GM19035 (cell line): ENCODE results near the gene CENPH.
"Not testable (repeated sequence)": the region's sequence is repeated elsewhere in the genome, so short reads cannot be mapped to it uniquely, and the experiment has no call there.

ENCODE experiments used
- ATAC-seq: cut with Tn5 transposase; IDR thresholded peaks from one replicate; pipeline ENCODE4 v1.9.1; 2021; ENCODE audit not compliant: unreplicated experiment

CENPH gene

DNA sequence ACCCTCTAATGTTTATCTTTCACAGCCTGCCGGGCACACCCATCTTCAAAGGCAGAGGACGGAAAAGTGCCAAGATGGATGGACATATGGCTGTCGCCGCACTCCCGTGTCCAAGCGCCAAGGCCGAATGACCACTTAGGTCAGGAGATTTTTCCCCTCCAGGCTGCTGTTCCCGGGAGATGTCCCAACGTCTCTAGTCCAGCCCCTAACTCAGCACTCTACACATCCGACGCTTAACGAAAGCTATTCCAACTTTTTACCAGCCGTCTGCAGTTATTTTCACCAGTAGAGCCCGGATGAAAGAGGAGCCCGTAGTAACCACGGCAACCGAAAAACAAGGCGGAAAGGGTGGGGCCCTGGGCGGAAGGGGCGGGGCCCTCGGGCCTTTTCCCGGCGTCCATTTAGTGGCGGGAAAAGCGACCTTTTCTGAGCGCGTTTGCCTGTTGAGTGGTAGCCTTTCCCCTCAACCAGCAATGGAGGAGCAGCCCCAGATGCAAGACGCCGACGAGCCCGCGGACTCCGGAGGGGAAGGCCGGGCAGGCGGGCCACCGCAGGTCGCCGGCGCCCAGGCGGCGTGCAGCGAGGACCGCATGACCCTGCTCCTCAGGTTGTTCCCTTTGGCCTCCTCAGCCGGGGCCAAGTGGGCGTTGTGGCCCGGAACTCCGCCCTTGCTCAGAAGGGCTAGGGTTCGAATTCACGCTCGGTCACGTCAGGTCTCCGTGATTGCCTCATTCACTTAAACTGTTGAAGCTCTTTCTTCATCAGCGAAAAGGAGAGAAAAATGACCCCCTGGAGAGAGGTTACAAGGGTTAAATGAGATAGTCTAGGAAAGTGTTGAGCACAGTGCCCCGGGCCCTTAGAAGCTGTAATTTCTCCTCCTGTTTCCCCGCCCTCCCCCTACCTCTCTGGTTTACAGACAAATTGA, at the start of gene CENPH:
Gene CENPH (plus strand): TSS at position 422 of the 925 bp plus-strand sequence. CDS start 52 bp downstream, at position 474.
- peak; percentile 95 for ATAC-seq

DNA sequence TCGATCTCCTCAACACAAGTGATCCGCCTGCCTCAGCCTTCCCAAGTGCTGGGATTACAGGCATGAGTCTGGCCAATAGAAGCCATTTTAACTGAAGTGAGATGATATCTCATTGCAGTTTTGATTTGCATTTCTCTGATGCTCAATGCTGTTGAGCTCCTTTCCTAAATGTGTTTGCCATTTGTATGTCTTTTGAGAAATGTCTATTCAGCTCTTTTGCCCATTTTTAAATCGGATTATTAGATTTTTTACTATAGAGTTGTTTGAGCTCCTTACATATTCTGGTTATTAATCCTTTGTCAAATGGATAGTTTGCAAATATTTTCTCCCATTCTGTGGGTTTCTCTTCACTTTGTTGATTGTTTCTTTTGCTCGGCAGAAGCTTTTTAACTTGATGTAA, 49.1 kb upstream of the CENPH start:
- not testable (repeated sequence) for ATAC-seq

DNA sequence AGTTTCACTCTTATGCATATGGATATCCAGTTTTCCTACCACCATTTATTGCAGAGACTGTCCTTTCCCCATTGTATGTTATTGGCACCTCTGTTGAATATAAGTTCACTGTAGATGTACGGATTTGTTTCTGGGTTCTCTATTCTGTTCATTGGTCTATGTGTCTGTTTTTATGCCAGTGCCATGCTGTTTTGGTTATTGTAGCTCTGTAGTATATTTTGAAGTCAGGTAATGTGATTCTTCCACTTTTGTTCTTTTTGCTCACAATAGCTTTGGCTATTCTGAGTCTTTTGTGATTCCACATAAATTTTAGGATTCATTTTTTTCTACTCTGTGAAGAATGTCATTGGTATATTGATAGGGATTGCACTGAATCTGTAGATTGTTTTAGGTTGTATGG, 48.6 kb upstream of the CENPH start:
- ATAC-seq = no peak

- ATAC-seq = not testable (repeated sequence)
Measured at GRCh38 chr5:69148576-69148975, 40.8 kb upstream of the CENPH start.

DNA sequence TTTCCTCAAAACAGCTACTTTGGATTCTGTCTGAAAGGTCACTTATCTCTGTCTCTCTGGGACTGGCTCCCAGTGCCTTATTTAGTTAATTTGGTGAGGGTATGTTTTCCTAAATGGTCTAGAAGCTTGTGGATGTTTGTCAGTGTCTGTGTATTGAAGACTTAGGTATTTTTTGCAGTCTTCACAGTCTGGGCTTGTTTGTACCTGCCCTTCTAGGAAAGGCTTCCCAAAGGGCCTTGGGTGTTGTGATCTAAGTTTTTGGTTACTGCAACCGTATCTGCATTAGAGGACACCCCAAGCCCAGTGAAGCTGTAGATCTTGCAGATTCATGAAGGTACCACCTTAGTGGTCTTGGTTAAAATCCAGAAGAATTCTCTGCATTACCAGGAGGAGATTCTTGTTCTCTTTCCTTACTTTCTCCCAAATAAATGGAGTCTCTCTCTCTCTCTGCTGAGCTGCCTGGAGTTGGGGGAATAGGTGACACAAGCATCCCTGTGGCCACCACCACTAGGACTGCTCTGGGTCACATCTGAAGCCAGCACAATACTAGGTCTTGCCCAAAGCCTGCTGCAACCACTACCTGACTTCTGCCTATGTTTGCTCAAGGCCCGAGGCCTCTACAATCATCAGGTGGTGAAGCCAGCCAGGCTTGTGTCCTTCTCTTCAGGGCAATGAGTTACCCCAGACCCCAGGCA, 40.3 kb upstream of the CENPH start:
- ATAC-seq = no peak

DNA sequence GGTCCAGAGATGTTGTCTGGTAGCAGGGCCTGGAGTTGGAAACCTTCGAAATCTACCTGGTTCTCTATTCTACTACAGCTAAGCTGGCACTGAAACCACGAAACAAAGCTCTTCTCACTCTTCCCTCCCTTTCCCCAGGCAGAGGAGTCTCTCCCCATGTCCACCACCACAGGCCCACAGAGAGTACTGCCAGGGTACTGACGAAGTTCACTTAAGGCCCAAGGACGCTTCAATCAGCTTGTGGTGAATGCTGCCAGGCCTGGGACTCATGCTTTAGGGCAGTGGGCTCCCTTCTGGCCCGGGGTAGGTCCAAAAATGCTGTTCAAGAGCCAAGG, 39.7 kb upstream of the CENPH start:
- no peak for ATAC-seq

- ATAC-seq = no peak
Measured at GRCh38 chr5:69152731-69153130, 36.7 kb upstream of the CENPH start.

GRCh38 chr5:69156456-69156855, 32.9 kb upstream of the CENPH start:
- no peak for ATAC-seq

DNA sequence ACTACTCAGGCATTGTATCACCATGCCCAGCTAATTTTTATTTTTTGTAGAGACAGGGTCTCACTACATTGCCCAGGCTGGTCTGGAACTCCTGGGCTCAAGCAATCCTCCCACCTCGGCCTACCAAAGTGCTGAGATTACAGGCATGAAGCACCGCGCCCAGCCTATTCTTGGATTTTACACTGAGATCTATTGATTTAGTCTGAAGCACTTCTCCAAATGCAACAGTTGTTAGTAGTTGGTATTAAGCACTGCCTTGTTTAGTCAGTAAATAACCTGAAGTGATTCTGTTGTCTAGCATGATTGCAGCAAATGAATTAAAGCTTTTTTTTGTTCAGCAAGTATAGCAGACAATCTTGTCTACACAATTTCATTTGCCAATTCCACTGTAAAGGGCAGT, 31.3 kb upstream of the CENPH start:
- ATAC-seq = no peak

- ATAC-seq = no peak
Measured at GRCh38 chr5:69160651-69161050, 28.7 kb upstream of the CENPH start.

- ATAC-seq = peak; percentile 98
Measured at GRCh38 chr5:69166686-69167492, 22.5 kb upstream of the CENPH start, which contains the start of gene CCNB1. Gene CCNB1, plus strand, starts transcription at chr5:69167150. Its CDS starts 113 bp downstream, at chr5:69167263.

- no peak for ATAC-seq
Measured at GRCh38 chr5:69167493-69167855, 21.9 kb upstream of the CENPH start.

DNA sequence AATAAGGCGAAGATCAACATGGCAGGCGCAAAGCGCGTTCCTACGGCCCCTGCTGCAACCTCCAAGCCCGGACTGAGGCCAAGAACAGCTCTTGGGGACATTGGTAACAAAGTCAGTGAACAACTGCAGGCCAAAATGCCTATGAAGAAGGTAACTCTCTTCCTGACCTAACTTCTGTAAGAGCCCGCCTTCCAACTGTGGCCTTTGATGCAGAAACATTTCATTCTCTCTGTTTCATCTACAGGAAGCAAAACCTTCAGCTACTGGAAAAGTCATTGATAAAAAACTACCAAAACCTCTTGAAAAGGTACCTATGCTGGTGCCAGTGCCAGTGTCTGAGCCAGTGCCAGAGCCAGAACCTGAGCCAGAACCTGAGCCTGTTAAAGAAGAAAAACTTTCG, 21.5 kb upstream of the CENPH start:
- no peak for ATAC-seq

GRCh38 chr5:69170495-69170894, 18.9 kb upstream of the CENPH start:
- no peak for ATAC-seq

DNA sequence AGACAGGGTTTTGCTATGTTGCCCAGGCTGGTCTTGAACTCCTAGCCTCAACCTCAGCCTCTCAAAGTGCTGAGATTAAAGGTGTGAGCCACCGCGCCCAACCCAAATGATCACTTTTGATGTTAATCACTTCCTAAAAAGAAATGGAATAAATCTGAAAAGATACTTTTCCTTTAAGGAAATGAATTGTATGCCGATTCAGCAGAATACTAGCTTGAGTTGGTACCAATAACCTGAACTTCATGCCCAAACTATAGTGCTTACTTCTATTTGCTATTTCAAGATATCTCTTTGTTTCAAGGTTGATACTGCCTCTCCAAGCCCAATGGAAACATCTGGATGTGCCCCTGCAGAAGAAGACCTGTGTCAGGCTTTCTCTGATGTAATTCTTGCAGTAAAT, 18.4 kb upstream of the CENPH start:
- no peak for ATAC-seq

DNA sequence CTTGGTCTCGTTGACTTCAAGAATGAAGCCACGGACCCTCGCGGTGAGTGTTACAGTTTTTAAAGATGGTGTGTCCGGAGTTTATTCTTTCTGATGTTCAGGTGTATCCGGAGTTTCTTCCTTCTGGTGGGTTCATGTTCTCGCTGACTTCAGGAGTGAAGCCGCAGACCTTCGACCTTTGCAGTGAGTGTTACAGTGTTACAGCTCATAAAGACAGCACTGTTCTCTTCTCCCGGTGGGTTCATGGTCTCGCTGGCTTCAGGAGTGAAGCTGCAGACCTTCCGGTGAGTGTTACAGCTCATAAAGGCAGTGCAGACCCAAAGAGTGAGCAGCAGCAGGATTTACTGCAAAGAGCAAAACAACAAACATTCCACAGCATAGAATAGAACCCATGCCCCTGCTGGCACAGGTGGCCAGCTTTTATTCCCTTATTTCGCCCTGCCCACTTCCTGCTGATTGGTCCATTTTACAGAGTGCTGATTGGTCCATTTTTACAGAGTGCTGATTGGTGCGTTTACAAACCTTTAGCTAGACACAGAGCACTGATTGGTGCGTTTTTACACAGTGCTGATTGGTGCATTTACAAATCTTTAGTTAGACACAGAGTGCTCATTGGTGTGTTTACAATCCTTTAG, 7.6 kb upstream of the CENPH start:
- ATAC-seq = not testable (repeated sequence)

DNA sequence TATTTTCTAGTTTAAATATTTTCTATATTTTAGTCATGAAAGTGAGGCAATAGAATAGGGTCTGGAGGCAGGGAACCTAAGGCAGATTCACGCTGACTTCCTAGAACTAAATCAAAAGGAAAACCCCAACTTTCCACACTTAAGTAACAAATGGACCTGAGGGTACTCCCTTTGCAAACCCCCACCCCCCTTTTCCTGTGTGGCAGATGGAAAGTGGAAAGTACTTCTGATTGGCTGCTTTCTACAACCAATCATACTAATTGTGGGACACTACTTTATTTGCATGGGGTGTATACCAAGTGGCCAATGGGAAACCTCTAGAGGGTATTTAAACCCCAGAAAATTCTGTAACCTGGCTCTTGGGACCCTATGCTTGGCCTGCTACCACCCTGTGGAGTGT, 4.8 kb upstream of the CENPH start:
- ATAC-seq = no peak

- ATAC-seq = no peak
Measured at GRCh38 chr5:69187342-69187741, 2.0 kb upstream of the CENPH start.

DNA sequence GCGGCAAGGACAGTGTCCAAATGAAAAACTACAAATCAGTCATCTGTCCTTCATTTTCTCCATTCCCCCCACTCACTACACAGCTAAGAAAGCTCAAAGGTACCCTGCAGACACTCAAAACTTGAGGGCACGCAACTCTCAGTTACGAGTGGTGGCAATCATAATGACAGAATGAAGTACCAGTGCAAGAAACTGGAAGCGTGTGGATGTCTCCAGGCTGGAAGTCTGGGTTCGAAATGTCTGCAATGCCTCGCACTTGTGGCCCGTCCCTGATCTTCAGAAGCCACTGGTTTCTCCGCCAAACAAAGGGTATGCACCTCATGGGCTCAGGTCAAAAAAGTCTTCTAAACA, 597 bp upstream of the CENPH start:
- no peak for ATAC-seq

- ATAC-seq = no peak
Measured at GRCh38 chr5:69202497-69202896, 13.1 kb downstream of the CENPH start.

DNA sequence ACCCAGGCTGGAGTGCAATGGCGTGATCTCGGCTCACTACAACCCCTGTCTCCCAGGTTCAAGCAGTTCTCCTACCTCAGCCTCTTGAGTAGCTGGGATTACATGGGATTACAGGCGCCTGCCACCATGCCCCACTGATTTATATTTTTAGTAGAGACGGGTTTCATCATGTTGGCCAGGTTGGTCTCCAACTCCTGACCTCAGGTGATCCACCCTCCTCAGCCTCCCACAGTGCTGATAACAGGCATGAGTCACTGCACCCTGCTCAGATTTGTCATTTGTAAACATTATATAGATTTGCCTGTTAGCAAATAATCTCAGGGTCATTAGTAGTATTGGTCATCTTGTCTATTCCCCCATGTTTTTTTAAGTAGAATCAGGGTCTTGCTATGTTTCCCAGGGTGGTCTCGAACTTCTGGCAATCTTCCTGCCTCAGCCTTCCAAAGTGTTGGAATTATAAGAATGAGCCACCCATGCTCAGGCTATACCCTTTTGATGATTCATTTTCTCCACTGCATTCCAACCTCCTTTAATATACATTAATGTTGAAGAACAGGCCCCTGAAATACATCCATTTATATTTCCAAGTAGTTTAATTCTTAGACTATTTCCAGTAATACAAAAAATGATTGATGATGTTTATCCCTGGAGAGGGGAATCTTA, 17.3 kb downstream of the CENPH start:
- no peak for ATAC-seq
